Measurements from ENCODE around the gene ZDHHC11. TPM values are rescaled to one million over a fixed set of nuclear protein-coding genes. Genes with fewer than 3 reads are reported as not detected.
"Not testable (repeated sequence)": the region's sequence is repeated elsewhere in the genome, so short reads cannot be mapped to it uniquely, and the experiment has no call there.

ZDHHC11 gene
- total RNA-seq, 1 experiment from 2014 or later: 17.0 TPM

GRCh38 chr5:769485-770145, 81.2 kb downstream of the ZDHHC11 start:
- H3K4me1 ChIP-seq (ENCODE audit: control insufficient read depth in 1 of 2, insufficient read depth in 2 of 2, low read length in 2 of 2); H3K4me2 ChIP-seq (ENCODE audit: low read length); intact Hi-C loops (cut with micrococcal nuclease); H3K9me3 ChIP-seq (ENCODE audit: control insufficient read depth in 1 of 2, insufficient read depth in 1 of 2, low read depth in 1 of 2, low read length in 2 of 2); CTCF ChIA-PET; H3K4me3 ChIP-seq (replicated peaks in 1 of 2; ENCODE audit: low read depth in 1 of 2, low read length in 2 of 2); RAD21 ChIA-PET (ENCODE audit: low non-redundant PET in 1 of 2, low total read pairs in 2 of 2, uncharacterized antibody in 2 of 2, unreplicated experiment in 2 of 2); DNase-seq (ENCODE audit: low read depth, low spot score); H3K36me3 ChIP-seq (ENCODE audit: control insufficient read depth in 1 of 2, insufficient read depth in 2 of 2, low read length in 2 of 2); BruUV-seq (replicated peaks); H3K27me3 ChIP-seq (ENCODE audit: insufficient read depth, low read length); H3K9me2 ChIP-seq (ENCODE audit: insufficient read depth); H3K9ac ChIP-seq (ENCODE audit: low read length); ATAC-seq; POLR2A ChIA-PET; H2AFZ ChIP-seq (ENCODE audit: low read depth, low read length, poor library complexity, severe bottlenecking); H3K79me2 ChIP-seq (ENCODE audit: insufficient read depth, low read length); H3K27ac ChIP-seq (ENCODE audit: low read depth, low read length); H4K20me1 ChIP-seq (ENCODE audit: insufficient read depth): not testable (repeated sequence)

GRCh38 chr5:766666-767431, 83.9 kb downstream of the ZDHHC11 start:
- Histone ChIP-seq H4K20me1 (ENCODE audit: insufficient read depth) (no peaks in the 10 kb centered on the region), H3K79me2 (ENCODE audit: insufficient read depth, low read length) (no peaks in the 10 kb centered on the region), H3K4me1 (ENCODE audit: control insufficient read depth in 1 of 2, insufficient read depth in 2 of 2, low read length in 2 of 2) (no peaks in the 10 kb centered on the region), H3K9ac (ENCODE audit: low read length) (no peak overlapping the region), H2AFZ (ENCODE audit: low read depth, low read length, poor library complexity, severe bottlenecking) (no peak overlapping the region), H3K4me2 (ENCODE audit: low read length) (no peak overlapping the region), H3K4me3 (replicated peaks in 1 of 2; ENCODE audit: low read depth in 1 of 2, low read length in 2 of 2) (no peak overlapping the region), H3K9me3 (ENCODE audit: control insufficient read depth in 1 of 2, insufficient read depth in 1 of 2, low read depth in 1 of 2, low read length in 2 of 2) (no peaks in the 10 kb centered on the region), H3K36me3 (ENCODE audit: control insufficient read depth in 1 of 2, insufficient read depth in 2 of 2, low read length in 2 of 2) (no peaks in the 10 kb centered on the region), H3K9me2 (ENCODE audit: insufficient read depth) (no peaks in the 10 kb centered on the region), H3K27ac (ENCODE audit: low read depth, low read length) (no peak overlapping the region), H3K27me3 (ENCODE audit: insufficient read depth, low read length) (no peaks in the 10 kb centered on the region)
- CTCF ChIA-PET: no interaction called here
- no peak for ATAC-seq
- no TSS peak for BruUV-seq (replicated peaks)
- RAD21 ChIA-PET (ENCODE audit: low non-redundant PET in 1 of 2, low total read pairs in 2 of 2, uncharacterized antibody in 2 of 2, unreplicated experiment in 2 of 2): no interaction called here
- POLR2A ChIA-PET: no interaction called here
- TF ChIP-seq ELF1 (IDR thresholded peaks at IDR 0.05; ENCODE audit: borderline replicate concordance, low read depth) (no peak), POLR2AphosphoS5 (IDR thresholded peaks at IDR 0.05; ENCODE audit: low read depth, low read length) (no peak), SP1 (IDR thresholded peaks at IDR 0.05; ENCODE audit: low read depth) (no peak), TCF7L2 (IDR thresholded peaks at IDR 0.05; ENCODE audit: borderline replicate concordance, extremely low read depth, insufficient read depth, insufficient read length) (no peak), CTCF (IDR thresholded peaks at IDR 0.05 in 2 of 3, conservative IDR thresholded peaks at IDR 0.05 in 1 of 3; ENCODE audit: borderline replicate concordance in 1 of 3, insufficient read depth in 1 of 3, low read depth in 2 of 3, low read length in 2 of 3) (no peak), REST (IDR thresholded peaks at IDR 0.05; ENCODE audit: low read depth) (no peak), POLR2A (IDR thresholded peaks at IDR 0.05; ENCODE audit: borderline replicate concordance, extremely low read depth, insufficient read depth, insufficient read length) (no peak), ZNF274 (IDR thresholded peaks at IDR 0.05; ENCODE audit: low read depth, low read length) (no peak), ZBTB33 (IDR thresholded peaks at IDR 0.05; ENCODE audit: extremely low read depth, insufficient replicate concordance, low read length) (no peak)
- intact Hi-C loops (cut with micrococcal nuclease): no loop called here
- no peak for DNase-seq (ENCODE audit: low read depth, low spot score)
